NCI-H1092 treated with DMSO at 0.1 percent for 48 hours (cell line): ENCODE data around the gene OXNAD1.
A peak's percentile ranks its signal among the peaks of the same experiment; 100 is the strongest.

ENCODE experiments used
- DNase-seq: peaks from one replicate; lab custom pipeline; 2025; lab: John Stamatoyannopoulos, UW

OXNAD1 gene

GRCh38 chr3:16247282-16248061 is 17.5 kb upstream of the OXNAD1 start:
- DNase-seq = peak; percentile 71

GRCh38 chr3:16248556-16248955 is 16.5 kb upstream of the OXNAD1 start:
- no peak for DNase-seq

DNA sequence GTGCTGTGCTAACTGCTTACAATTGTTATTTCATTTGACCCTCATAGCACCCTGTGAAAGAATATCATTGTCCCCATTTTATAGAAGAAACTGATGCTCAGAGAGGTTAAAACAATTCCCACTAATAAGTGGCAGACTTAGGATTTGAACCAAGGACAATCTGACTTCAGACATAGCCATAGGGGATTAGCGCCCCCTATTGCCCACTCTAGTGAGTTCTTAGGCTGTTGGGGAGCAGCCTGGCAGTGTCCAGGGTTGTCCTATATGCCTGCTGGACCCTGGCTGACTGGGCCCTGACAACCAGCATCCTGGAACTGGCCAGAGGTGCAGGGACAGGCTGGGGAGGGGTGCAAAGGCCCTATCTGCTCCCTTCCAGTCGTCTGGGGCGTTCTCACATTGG is 15.7 kb upstream of the OXNAD1 start:
- no peak for DNase-seq

- DNase-seq = no peak
These were observed 15.1 kb upstream of the OXNAD1 start for GRCh38 chr3:16249886-16250285.

- DNase-seq = no peak
These were observed 13.5 kb upstream of the OXNAD1 start for GRCh38 chr3:16251316-16252085.

GRCh38 chr3:16252243-16252978 is 12.6 kb upstream of the OXNAD1 start:
- no peak for DNase-seq

GRCh38 chr3:16252988-16253387 is 12.0 kb upstream of the OXNAD1 start:
- no peak for DNase-seq

DNA sequence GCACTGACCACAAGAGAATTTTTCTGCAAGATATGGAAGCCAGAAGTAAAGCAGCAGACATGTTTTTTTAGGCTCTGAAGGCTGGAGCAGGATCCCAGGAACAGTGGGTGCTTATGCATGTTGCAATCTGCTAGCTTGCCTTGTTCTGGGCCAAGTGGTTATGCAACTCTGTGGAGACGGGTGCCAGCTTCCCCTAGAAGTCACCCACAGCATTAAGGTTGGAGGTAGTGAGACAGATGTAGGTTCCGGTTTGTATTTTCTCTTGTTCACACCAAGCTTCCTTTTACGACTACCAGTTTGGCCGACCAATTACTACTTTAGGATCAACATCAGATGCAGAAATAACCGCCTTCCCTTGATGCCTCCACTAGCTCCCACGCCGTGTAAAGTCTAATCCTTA is 11.4 kb upstream of the OXNAD1 start:
- DNase-seq = no peak

DNA sequence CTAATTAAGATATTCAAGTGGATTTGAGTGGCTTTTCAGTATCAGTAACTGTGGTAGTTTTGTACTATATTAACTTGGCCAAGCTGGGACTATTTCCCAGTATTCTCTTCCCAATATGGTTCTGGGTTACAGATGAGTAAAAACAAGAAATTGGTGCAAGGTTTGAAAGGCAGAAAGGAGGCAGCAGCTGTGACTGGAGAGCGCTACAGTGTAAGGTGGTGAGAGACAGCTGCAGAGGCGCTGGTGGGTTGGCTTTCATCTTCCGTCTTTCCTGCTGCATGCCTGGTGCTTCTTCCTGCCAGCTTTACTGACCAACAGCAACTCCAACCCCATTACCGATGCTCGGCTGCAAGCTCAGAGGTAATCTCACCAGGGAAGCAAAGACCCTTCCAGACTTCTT is 10.1 kb upstream of the OXNAD1 start:
- no peak for DNase-seq

DNA sequence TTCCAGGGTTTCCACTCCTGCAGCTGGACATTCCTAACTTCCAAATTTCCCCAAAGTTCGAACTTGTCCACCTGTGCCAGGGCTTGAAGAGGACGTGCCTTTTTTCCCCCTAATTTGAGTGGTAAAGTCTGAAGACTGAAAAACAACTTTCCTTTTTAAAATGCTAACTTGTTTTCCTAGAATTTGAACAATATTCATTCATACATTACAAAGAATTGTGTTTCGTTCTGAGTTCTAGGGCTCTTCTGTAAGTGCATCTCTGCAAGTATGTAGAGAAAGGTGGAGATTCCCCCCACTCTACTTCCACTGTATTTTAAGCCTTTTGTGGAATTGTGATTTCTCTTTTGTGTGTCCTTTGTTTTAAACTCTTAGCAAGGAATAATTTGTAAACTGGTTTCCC is 9.7 kb upstream of the OXNAD1 start:
- no peak for DNase-seq

GRCh38 chr3:16255726-16256125 is 9.3 kb upstream of the OXNAD1 start:
- peak; percentile 0 for DNase-seq

DNA sequence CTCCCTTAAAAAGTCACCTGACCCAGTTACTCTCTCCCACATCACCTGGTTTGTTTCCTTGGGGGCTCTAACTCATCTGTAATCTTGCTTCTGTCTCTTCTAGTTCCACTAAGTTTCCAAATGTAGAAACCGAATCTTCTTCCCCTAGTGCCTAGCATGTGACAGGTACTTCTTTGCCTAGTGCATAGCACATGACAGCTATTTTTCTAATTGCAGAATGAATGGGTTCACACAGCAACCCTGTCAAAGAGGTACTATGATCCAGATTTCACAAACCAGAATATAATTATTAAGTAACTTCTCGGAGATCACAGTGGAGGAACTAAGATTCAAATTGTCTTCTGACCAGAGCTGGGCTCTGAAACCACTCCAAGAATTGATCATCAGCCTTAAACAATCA is 7.7 kb upstream of the OXNAD1 start:
- no peak for DNase-seq

DNA sequence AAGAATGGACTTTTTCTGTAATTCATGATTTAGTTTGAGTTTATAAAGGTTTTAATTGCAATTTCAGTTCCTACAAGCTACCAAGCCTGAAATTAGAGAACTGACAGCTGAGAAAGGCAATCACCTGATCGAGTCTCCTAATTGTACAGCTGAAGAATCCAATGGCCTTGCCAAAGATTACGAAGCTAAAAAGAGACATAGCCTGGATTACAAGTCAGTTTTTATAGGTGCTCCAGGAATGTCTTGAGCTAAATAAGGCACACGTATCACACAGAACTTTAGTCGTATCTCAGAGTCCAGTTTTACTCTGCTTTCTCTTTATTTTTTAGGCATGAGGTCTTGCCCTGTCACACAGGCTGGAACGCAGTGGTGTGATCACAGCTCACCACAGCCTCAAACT is 6.8 kb upstream of the OXNAD1 start:
- DNase-seq = no peak

GRCh38 chr3:16258866-16259265 is 6.1 kb upstream of the OXNAD1 start:
- DNase-seq = no peak

DNA sequence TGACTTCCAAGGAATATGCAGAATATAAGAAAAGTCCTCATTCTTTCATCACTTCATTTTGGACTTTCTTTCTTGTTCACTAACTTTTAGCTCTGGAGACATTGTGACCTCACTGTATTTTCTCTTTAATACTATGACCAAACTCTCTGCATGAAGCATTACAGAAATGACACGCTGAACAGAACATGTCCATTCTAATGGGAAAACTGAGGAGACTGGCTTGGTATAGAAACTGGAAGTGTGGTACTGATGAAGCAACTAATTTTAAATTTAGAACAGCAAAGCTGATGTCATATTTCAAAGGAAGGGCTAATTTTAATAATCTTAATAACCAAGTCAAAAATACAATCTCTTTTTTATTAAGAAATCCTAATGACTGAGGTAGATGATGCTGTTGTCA is 5.0 kb upstream of the OXNAD1 start:
- no peak for DNase-seq

DNA sequence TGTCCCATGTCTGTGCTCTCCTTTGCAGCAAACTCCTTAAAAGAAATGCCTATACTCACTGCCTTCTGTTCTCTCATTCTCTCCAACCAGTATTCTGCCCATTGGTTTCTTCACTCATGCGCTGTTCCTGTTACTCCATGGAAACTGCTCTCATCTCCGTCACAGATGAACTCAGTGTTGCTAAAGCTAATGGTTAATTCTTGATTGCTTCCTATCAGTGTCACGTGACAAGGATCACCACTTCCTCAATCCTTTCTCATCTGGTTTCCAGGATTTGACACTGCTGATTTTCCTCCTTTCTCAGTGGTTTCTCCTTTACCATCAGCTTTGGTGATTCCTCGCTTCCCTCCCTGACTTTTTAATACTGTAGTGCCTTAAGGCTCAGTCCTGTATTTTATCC is 2.8 kb upstream of the OXNAD1 start:
- DNase-seq = no peak

- DNase-seq = no peak
These were observed 771 bp upstream of the OXNAD1 start for GRCh38 chr3:16264174-16264707.

DNA sequence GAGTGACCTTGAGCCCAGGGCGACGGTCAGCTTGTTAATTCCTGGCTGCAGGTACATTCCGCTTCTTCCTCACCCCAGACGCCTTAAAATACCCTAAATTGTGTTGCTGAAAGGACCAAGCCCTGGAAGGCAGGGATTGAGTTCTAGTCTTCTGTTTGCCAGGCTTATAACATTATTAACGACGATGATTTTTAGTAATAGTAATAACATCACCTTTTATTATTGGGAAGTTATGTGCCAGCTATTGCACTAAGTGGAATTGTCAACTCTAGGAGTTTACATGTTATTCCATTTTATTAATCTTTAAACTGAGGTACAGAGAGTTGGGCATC is 409 bp downstream of the OXNAD1 start:
- no peak for DNase-seq

GRCh38 chr3:16266714-16267113 is 1.7 kb downstream of the OXNAD1 start:
- DNase-seq = no peak

- no peak for DNase-seq
These were observed 5.8 kb downstream of the OXNAD1 start for GRCh38 chr3:16270855-16271254.

GRCh38 chr3:16272588-16272987 is 7.6 kb downstream of the OXNAD1 start:
- no peak for DNase-seq

- DNase-seq = no peak
These were observed 8.9 kb downstream of the OXNAD1 start for GRCh38 chr3:16273867-16274266.

DNA sequence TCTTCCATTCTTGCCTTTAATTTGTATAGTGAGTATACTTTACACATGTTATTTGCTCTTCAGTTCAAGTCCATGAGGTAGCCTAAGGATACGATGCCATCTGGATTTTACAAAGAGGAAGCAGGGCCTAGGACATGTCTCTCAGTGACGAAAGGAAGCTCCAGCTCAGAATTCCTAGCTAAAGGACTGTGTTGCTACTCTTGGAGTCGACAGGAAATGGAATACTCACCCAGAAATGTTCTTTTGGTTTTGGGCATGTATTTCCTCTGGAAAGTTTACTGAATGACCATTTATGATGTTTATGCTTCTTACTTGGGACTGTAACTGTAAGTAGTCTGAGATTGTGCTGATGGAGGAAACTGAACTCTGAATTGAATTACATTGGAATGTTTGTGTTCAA is 12.5 kb downstream of the OXNAD1 start:
- no peak for DNase-seq
